Measurements from ENCODE around the gene SFRP2.

SFRP2 gene, protein sequence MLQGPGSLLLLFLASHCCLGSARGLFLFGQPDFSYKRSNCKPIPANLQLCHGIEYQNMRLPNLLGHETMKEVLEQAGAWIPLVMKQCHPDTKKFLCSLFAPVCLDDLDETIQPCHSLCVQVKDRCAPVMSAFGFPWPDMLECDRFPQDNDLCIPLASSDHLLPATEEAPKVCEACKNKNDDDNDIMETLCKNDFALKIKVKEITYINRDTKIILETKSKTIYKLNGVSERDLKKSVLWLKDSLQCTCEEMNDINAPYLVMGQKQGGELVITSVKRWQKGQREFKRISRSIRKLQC

DNA sequence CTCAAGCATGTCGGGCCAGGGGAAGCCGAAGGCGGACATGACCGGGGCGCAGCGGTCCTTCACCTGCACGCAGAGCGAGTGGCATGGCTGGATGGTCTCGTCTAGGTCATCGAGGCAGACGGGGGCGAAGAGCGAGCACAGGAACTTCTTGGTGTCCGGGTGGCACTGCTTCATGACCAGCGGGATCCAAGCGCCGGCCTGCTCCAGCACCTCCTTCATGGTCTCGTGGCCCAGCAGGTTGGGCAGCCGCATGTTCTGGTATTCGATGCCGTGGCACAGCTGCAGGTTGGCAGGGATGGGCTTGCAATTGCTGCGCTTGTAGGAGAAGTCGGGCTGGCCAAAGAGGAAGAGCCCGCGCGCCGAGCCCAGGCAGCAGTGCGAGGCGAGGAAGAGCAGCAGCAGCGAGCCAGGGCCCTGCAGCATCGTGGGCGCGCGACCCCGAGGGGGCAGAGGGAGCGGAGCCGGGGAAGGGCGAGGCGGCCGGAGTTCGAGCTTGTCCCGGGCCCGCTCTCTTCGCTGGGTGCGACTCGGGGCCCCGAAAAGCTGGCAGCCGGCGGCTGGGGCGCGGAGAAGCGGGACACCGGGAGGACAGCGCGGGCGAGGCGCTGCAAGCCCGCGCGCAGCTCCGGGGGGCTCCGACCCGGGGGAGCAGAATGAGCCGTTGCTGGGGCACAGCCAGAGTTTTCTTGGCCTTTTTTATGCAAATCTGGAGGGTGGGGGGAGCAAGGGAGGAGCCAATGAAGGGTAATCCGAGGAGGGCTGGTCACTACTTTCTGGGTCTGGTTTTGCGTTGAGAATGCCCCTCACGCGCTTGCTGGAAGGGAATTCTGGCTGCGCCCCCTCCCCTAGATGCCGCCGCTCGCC, at the start of gene SFRP2:
TSS of gene SFRP2 (minus strand) at position 671 of the 864 bp plus-strand sequence. CDS start at position 423, 248 bp downstream.
- no peak for DNase-seq (ENCODE audit: low read depth in 2 of 2, low spot score in 1 of 2)

DNA sequence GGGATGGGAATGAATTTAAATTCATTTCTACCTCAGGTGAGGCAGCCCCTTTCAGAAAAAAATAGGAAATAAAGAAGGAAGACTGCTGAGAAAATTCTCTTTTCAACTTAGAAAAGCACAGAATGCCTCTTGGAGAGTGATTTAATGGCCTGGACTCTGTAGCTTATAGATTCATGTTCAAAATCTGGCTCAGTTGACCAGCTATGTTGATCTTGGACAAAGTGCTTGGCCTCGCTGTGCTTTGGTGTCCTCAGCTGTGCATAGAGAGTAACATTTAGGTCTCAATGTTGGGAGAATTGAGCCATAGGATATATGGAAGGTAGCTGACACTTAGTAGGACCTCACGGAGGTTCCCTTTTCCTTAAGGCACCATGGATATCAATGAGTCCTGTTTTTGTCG, 49.7 kb upstream of the SFRP2 start:
- no peak for DNase-seq (ENCODE audit: low read depth in 2 of 2, low spot score in 1 of 2)

DNA sequence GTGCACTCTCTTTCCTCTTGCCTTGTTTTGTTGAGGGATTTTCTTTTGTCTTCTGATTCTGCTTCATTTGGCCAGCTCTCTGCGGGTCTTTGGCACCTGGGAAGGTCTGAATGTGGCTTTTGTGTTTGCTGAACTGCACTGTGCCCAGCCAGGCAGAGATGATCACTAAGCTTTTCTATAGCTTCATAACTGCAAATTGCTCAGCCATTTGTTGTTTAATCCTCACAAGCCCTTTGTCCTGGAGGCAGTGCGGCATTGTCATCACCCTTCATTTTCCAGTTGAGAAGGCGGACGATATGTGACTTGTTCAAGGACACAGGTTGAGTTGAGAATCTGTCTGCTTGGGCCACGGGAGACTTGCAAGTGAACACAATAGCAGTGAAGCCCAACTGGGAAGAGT, 46.0 kb upstream of the SFRP2 start:
- DNase-seq (ENCODE audit: low read depth in 2 of 2, low spot score in 1 of 2): no peak

DNA sequence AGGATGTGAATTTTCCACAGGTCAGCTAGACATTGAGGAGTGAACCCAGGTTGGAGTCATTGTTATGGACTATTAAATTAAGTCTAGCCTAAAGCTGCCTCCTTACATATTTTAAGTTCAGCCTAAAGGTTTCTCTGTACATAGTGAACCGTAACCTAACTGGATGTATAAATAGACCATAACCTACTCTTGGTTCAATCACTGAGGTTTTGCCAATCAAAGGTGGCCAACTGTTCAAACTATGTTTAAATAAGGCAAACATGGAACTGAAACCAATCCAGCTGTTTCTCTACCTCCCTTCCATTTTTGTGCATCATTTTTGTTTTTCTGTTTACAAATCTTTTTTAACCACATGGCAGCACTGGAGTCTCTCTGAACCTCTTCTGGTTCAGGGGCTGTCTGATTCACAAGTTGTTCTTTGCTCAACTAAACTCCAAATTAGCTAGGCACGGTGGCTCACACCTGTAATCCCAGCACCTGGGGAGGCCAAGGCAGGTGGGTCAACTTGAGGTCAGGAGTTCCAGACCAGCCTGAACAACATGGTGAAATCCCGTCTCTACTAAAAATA, 43.9 kb upstream of the SFRP2 start:
- DNase-seq (ENCODE audit: low read depth in 2 of 2, low spot score in 1 of 2): no peak

DNA sequence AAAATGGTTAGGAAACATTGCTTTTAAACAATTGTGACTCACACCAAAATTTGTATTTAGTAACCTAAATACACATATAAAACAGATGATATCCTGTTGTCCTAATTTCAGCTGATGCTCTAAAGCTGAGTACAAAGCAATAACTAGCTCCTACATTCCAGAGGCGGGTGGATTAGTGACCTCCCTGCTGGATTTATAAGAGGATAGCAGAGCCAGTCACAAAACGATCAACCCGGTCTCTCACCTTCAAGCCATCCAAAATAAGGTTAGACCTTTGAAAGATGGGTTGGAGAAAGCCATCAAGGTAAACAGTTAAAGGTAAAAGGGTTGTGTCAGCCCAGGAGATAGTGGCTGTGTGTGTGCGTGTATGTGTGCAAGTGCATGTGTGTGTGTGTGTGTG, 43.2 kb upstream of the SFRP2 start:
- DNase-seq (ENCODE audit: low read depth in 2 of 2, low spot score in 1 of 2): no peak

DNA sequence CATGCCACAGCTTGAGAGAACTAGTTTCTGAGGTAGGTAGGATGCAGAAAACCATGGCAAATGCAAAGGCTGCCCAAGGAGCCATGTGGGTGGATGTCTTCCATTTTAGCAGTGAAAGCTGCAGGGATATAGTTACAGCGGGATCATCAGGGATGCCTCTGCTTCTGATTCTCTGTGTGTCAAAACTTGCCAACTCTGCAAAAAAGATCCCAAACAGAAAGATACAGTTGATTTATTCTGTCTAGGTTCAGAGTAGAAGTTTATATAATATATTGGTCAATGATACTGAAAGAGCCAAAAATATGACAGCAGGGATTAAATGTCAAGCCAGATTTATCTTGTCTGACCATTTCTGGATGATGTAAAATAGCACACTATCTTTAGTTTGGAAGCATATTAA, 42.4 kb upstream of the SFRP2 start:
- no peak for DNase-seq (ENCODE audit: low read depth in 2 of 2, low spot score in 1 of 2)

DNA sequence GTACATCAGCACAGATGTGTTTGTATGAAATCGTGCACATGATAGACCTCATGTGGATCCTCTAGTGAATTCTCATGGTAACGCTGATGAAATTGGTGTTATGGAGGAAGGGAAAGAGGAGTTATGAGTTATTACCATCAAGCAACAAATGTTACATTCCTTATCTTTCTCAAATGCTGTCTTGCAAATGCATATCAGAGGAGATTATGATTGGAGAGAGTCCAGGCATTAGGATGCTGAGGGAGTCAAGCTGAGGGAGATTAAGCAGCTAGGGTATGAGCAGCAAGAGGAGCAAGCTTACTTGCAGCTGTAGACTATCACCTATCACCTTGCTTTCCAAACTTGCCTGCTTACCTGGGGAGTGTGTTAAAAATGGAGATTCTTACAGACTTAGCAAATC, 36.8 kb upstream of the SFRP2 start:
- DNase-seq (ENCODE audit: low read depth in 2 of 2, low spot score in 1 of 2): no peak

DNA sequence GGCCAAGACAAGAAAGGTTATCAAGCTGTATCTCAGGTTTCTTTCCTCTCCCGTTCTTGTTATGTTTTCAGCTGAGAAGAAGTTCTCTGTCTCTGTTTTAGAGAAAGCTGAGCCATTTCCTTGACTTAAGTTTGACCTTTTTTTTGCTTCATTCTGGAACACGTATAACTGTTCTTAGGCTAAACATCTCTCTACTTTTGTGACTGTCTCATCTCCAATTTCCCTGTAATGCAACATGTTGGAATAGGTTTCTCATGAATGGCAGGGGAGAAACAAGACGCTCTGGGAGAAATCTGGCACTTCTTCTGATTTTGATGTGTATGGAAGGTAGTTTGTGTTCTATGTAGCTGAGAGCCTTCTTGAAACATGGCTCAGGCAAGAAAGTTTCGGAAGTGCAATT, 36.2 kb upstream of the SFRP2 start:
- no peak for DNase-seq (ENCODE audit: low read depth in 2 of 2, low spot score in 1 of 2)

DNA sequence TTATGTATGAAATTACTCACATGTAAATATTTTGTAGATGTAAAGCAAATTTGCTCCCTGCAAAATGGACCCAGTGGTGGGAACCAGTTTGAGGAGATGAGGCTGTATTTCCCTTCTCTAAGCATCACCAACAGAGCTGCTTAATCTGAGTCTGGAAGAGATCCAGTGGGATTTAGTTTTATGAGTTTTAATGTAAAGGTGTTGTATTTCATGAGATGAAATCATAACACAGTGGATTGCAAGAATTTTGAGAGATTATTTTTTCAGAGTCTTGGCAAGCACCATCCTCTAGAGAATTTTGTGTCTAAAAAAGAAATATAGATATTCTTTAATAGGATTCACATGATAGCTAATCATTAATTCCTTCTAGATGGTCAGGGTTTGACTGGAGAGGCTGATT, 35.6 kb upstream of the SFRP2 start:
- no peak for DNase-seq (ENCODE audit: low read depth in 2 of 2, low spot score in 1 of 2)

DNA sequence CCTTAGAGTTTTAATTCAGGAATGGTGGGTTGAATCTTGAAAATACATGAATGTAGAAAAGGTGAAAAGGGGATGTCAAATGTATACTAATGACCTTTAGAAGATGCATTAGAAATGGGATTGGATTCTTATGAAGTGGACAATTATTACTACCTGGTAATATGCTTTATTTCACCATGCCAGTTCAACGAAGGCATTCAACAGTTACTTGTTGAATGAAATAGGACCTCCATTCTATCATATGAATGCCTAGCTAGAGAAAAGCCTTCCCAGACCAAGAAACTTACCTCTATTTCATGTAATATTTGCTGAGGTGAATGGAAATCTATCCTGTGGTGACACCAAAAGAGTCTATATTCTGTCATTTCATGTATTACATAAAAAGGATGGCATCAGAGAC, 34.6 kb upstream of the SFRP2 start:
- DNase-seq (ENCODE audit: low read depth in 2 of 2, low spot score in 1 of 2): no peak

DNA sequence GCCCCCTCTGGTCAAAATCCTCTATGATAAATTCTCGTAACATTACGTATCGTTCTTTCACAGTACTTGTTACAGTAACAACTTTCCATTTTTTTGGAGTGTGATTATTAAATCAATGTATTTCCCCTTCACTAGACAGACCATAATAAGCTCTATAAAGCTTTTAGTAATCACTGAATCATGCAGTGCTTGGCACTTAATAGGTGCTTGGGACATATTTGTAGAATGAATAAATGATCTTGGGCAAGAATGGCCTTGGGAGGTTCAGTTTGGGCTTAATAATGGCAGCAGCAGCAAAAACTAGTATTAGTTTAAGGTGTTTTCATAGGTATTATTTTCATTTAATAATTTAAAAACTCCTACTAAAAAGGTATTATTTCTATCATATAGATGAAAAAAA, 33.4 kb upstream of the SFRP2 start:
- no peak for DNase-seq (ENCODE audit: low read depth in 2 of 2, low spot score in 1 of 2)

DNA sequence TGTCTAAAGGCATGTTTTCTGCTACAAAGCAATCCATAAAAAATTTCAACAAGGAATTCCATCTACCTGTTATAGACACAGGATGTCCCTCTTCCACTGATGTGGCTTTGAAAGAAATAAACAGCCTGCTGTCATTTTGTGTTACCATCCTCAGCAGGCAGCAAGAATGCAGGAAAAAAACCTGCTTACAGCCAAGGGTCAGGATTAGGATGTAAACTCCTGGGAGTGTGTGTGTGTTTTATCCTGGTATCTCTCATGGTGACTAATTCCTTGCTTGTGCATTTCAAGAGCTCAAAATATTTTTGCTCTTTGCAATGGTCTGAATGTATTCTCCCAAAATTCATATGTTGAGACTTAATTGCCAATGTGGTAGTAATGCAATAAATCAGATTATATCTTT, 28.6 kb upstream of the SFRP2 start:
- DNase-seq (ENCODE audit: low read depth in 2 of 2, low spot score in 1 of 2): no peak

DNA sequence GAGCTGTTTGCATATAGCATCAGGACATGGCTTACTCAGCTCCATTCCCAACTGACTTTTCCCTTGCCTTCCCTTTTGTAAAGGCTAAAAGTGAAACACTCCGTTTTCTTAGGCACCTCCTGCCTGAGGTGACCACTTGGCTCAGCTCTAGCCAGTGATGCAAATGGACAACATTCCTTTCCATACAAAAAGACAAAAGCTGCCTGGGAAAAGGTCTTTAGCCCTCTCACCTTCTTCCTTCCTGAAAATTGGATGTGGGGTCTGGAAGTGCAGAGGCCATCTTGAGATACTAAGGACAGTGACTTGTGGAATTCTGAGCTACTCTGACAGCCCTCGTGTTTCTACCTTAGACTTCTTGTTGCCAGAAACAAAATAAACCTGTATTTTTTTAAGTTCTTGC, 27.7 kb upstream of the SFRP2 start:
- no peak for DNase-seq (ENCODE audit: low read depth in 2 of 2, low spot score in 1 of 2)

DNA sequence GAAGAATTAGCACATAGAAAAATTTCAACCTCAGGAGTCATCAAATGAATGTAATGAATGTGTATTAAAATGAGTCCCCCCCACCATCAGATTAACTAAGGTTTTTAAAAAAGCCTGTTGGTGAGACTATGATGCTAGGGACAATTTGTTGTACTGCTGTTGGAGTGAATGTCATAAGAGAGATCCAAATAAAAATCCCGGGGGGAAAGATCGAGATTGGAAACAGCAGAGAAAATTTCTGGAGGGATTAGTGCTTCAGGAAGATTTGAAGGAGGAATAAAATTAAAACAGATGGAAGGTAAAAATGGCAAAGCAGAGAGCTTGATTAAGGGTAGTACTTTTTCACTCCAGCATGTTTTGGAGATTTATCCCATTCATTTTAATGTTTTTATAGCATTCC, 25.9 kb upstream of the SFRP2 start:
- DNase-seq (ENCODE audit: low read depth in 2 of 2, low spot score in 1 of 2): no peak

DNA sequence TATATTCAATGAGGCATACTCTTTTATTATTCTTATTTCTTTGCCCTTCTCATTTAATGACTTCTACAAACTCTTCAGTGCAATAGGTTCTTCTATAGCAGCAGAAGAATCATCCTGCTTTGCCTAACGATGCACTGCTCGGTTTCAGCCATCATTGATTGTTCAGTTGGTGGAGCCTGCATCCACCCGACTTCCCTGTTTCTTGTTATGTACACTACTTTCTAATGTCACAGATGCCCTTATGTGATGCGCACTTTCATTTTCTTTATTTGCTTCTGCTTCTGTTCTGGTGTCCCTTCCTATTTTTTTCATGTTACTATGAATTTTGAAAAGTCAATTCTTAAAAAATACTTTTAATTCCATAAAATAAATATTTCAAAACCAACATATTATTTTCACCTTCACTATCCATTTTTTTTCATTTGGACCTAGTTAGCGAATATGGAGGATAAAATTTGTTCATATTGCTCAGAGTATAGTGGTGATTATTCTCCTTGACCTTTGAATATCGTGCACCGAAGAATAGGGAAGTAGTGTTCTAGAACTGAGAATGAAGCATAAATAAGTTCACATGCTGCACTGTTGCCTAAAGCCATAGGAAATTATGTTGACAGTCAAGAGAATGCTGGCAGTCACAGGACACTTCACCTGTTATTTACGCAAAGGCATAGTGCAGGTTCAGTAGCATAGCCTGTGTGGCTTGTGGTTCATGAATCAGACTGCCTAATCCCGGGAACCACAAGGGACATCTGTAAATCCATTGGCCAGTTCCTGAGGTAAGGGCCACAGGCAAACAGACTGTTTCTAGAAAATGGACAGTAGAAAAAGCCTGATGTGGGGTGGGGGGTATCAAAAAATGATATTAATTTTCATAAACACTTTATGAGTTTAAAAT, 21.3 kb upstream of the SFRP2 start:
- no peak for DNase-seq (ENCODE audit: low read depth in 2 of 2, low spot score in 1 of 2)

DNA sequence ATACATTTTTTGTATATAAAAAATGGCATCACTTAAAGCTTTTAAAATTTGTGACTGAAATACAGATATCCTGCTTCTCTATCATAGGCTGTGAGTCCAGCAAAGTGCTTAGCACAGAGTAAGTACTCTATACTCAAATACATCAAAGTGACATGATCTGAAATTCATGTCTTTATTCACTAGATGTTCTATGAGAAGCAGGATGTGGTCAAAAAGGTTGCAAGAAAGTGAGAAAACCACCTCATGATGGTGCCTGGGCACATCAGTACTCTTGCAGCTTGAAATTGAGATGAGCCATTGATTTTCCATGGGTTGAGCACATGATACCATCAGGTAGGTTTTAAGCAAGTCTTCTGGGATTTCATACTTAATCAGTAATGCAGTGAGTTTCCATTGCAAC, 20.4 kb upstream of the SFRP2 start:
- DNase-seq (ENCODE audit: low read depth in 2 of 2, low spot score in 1 of 2): no peak

DNA sequence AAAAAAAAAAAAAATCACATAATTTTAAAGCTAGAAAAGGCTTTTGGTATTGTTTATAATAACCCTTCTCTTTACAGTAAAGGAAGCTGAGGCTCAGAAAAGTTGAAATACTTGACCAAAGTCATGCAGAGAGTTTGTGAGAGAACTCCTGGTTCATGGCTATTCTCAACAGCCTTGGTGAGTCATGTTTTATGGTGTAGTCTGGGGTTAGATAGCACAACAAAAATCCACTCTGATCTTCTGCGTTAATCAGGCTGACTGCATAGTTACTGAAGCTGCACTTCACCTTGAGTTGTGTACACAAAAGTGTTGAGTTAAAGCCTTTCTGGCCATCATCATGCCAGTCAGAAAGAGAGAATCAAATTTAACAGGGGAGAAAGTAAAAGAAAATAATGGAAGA, 19.3 kb upstream of the SFRP2 start:
- no peak for DNase-seq (ENCODE audit: low read depth in 2 of 2, low spot score in 1 of 2)

DNA sequence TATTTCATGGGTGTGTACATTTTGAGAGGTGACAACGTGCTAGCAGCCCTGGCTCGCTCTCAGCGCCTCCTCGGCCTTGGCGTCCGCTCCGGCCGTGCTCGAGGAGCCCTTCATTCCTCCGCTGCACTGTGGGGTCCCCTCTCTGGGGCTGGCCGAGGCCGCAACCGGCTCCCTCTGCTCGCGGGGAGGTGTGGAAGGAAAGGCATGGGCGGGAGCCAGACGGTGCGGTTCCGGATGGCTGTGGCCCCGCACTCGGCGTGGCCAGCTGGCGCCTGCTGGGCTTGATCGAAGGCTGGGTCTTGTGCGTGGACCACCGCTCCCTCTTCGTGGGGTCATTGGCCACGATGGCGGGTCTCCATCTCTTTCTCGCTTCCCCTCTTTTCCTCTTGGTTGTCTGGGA, 17.2 kb upstream of the SFRP2 start:
- no peak for DNase-seq (ENCODE audit: low read depth in 2 of 2, low spot score in 1 of 2)

DNA sequence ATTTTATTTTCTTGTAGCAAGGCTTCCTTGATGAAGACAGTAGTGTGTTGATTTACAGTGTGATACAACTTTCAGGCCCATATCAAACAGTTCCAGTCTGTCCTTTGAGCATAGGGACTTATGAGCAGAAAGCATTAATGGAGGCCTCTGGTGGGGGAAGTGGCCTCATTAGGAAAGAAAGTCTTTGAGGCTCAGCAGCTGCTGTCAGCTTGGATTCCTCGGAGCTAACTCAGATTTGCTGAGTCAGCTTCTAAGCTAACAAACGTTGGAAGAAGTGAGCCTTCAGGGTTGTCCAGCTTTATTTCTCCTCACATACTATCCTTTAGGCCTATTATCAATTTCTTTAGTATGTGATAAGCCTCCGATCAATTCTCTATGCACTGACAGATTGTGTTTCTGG, 15.8 kb upstream of the SFRP2 start:
- DNase-seq (ENCODE audit: low read depth in 2 of 2, low spot score in 1 of 2): no peak

DNA sequence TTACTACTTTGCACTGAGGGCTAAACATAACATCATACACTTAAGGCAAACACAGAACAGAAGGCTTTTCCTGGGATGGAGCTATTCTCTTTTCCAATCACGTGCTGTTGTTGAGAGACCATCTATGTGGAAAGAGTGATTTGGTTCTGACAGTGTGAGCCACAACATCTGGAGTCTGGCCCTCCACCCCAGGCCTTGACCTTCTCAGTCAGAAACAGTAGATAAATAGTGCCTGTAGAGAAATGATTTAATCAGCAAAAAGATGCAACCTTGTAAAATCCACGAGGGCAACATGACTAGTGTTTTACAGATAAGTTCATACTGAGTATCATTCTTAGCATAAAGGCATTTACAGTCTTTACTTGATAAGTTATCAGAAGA, 10.8 kb upstream of the SFRP2 start:
- no peak for DNase-seq (ENCODE audit: low read depth in 2 of 2, low spot score in 1 of 2)

DNA sequence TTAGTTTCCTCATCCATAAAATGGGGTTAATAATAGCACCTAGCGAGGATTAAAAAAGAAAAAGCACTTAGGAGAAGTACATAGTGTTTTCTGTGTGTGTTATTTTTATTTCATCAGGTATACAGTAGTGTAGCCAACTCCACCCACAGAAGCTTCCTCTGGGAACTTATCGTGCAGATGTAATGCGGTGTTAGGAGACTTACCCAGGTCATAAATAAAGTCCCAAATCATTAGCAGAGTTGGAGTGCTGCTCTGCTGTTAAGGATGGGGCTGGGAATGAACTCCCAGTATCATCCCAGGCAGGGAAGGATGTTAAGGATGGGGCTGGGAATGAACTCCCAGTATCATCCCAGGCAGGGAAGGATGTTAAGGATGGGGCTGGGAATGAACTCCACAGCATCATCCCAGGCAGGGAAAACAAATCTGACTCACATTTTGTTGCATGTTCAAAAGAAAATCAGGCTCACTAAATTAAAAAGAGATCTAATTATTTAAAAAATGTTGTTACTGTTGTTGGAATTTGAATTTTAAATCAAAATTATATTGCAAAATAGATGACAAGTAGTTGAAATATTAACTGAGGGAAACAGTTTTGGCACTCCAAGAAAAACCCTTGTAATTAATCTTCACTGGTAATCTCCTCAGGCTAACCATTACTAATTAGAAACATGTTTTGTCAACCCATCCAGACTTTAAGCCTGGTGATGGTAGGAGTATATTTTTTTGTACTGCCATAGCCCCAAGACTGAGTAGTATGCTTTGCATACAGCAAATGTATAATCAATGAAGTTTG, 10.2 kb upstream of the SFRP2 start:
- no peak for DNase-seq (ENCODE audit: low read depth in 2 of 2, low spot score in 1 of 2)
